OCI-LY7 (cell line): ENCODE measurements around the gene WWOX. TPM values are rescaled to one million over a fixed set of nuclear protein-coding genes. Genes with fewer than 3 reads are reported as not detected.

Experiments used
- BruUV-seq: library from RNA; stranded (reverse); fragments of 400-500 nt; replicated peaks from 2 replicates; lab custom pipeline; 2021; lab: Mats Ljungman, UMichigan
- CTCF ChIA-PET: fragments of 300-600 bp; sonication (Branson Sonifier 250); formaldehyde crosslinking; loops from one replicate; lab custom pipeline; 2022; ENCODE audit warnings: antibody characterized with exemption; ENCODE audit not compliant: unreplicated experiment; lab: Charles Lee
- POLR2A ChIA-PET: fragments of 300-600 bp; sonication (Branson Sonifier 250); formaldehyde crosslinking; loops from one replicate; lab custom pipeline; 2022; ENCODE audit warnings: antibody characterized with exemption; lab: Charles Lee
- DNase-seq: peaks from one replicate; pipeline ENCODE4 v3.0.0-alpha.2; 2015; ENCODE audit warnings: low spot score
- H2AFZ ChIP-seq: fragments of 200-600 bp; sonication (generic), shearing (Covaris generic); 2 replicates; pipeline ENCODE4 v1.6.1; 2014; ENCODE audit warnings: mild to moderate bottlenecking, antibody characterized with exemption, low read length, moderate library complexity
- H3K27ac ChIP-seq: fragments of 200-600 bp; sonication (generic); 2 replicates; pipeline ENCODE4 v1.5.1; 2014; ENCODE audit warnings: mixed run types, low read depth, mild to moderate bottlenecking, moderate library complexity, low read length, inconsistent platforms; ENCODE audit not compliant: poor library complexity, severe bottlenecking
- H3K36me3 ChIP-seq: fragments of 200-600 bp; sonication (generic); 2 replicates; pipeline ENCODE4 v1.6.1; 2014; ENCODE audit warnings: mild to moderate bottlenecking, antibody characterized with exemption, low read length, moderate library complexity, mixed read lengths; ENCODE audit not compliant: insufficient read depth
- H3K4me1 ChIP-seq: fragments of 200-600 bp; sonication (generic); 2 replicates; pipeline ENCODE4 v1.5.1; 2014; ENCODE audit warnings: mild to moderate bottlenecking, low read length; ENCODE audit not compliant: insufficient read depth, poor library complexity, severe bottlenecking
- H3K4me2 ChIP-seq: fragments of 200-600 bp; sonication (generic); 2 replicates; pipeline ENCODE4 v1.6.1; 2014; ENCODE audit warnings: mild to moderate bottlenecking, low read length
- H3K4me3 ChIP-seq: fragments of 200-600 bp; sonication (generic); 2 replicates; pipeline ENCODE4 v1.5.1; 2014; ENCODE audit warnings: mild to moderate bottlenecking, low read depth, low read length; ENCODE audit not compliant: poor library complexity, severe bottlenecking
- H3K79me2 ChIP-seq: fragments of 200-600 bp; sonication (generic); 2 replicates; pipeline ENCODE4 v1.6.1; 2016; ENCODE audit warnings: low read depth, mild to moderate bottlenecking, low read length, moderate library complexity, mixed read lengths; ENCODE audit not compliant: insufficient read depth
- H3K9me2 ChIP-seq: fragments of 200-600 bp; sonication (generic); 2 replicates; pipeline ENCODE4 v1.6.1; 2016; ENCODE audit warnings: mild to moderate bottlenecking, low read length, mixed read lengths; ENCODE audit not compliant: insufficient read depth
- H3K9me3 ChIP-seq: fragments of 200-600 bp; sonication (generic); 2 replicates; pipeline ENCODE4 v1.6.1; 2014; ENCODE audit warnings: mild to moderate bottlenecking, mixed run types, low read length, mixed read lengths
- H4K20me1 ChIP-seq: fragments of 200-600 bp; sonication (generic); 2 replicates; pipeline ENCODE4 v1.6.1; 2014; ENCODE audit warnings: mild to moderate bottlenecking, antibody characterized with exemption, low read length, moderate library complexity, mixed read lengths; ENCODE audit not compliant: insufficient read depth
- EZH2phosphoT487 ChIP-seq: fragments of 200-600 bp; sonication (generic); IDR thresholded peaks from 2 replicates; pipeline ENCODE4 v1.6.1; 2018; ENCODE audit warnings: low read depth, borderline replicate concordance, mild to moderate bottlenecking, mixed run types, antibody characterized with exemption, low read length, moderate library complexity, mixed read lengths
- intact Hi-C: fragments of 100-400 bp; cut with micrococcal nuclease; formaldehyde crosslinking; loops from one replicate; pipeline ENCODE4 v1.10.0; 2022; ENCODE audit not compliant: unreplicated experiment
- total RNA-seq, 2 experiments: library from RNA; depleted of rRNA in 1 of 2; stranded (reverse); fragments of >200 nt in 1 of 2; shearing (Covaris generic) in 1 of 2; gene quantifications; 2 replicates each; pipeline ENCODE4 v1.2.3, GENCODE V29; 2014 to 2022
- TF ChIP-seq, protein P1 (sequence below): fragments of 200-600 bp; sonication (generic); conservative IDR thresholded peaks from 2 replicates; pipeline ENCODE4 v1.5.1; 2014; ENCODE audit warnings: mild to moderate bottlenecking, antibody characterized with exemption, low read length, moderate library complexity, mixed read lengths

WWOX gene
- total RNA-seq, 2 experiments from 2014 or later, result 40.2 to 47.6 TPM

DNA sequence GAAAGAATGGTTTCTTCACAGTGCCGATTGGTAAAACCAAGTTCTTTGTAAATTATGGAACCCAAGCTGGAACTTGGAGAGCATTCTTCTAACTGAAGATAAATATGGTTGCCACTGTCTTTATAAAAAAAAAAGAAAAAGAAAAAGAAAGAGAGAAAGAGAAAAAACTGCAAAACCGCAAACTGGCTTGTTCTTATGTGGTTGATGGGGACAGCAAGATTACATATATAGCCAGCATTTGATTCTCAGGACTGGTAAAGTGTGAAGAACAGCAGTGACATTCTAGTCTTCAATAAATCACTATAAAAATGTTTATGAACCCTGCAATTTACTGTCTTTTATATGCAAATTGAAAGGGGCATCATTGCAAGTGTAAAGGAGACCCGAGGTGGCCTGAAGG lies 896.0 kb downstream of the WWOX start:
- Histone ChIP-seq H3K4me2 (no peak overlapping the region), H3K79me2 (no peaks in the 10 kb centered on the region), H3K27ac (no peak overlapping the region), H3K36me3 (no peaks in the 10 kb centered on the region), H4K20me1 (no peaks in the 10 kb centered on the region), H3K4me1 (peaks cover 7% of the 10 kb centered on the region), H3K9me2 (no peaks in the 10 kb centered on the region), H3K9me3 (no peaks in the 10 kb centered on the region), H3K4me3 (no peak overlapping the region), H2AFZ (no peak overlapping the region)
- intact Hi-C loops, result no loop called here
- DNase-seq, result no peak
- ChIA-PET CTCF (no interaction called here), POLR2A (no interaction called here)
- BruUV-seq, result no TSS peak
- TF ChIP-seq, protein P1, sequence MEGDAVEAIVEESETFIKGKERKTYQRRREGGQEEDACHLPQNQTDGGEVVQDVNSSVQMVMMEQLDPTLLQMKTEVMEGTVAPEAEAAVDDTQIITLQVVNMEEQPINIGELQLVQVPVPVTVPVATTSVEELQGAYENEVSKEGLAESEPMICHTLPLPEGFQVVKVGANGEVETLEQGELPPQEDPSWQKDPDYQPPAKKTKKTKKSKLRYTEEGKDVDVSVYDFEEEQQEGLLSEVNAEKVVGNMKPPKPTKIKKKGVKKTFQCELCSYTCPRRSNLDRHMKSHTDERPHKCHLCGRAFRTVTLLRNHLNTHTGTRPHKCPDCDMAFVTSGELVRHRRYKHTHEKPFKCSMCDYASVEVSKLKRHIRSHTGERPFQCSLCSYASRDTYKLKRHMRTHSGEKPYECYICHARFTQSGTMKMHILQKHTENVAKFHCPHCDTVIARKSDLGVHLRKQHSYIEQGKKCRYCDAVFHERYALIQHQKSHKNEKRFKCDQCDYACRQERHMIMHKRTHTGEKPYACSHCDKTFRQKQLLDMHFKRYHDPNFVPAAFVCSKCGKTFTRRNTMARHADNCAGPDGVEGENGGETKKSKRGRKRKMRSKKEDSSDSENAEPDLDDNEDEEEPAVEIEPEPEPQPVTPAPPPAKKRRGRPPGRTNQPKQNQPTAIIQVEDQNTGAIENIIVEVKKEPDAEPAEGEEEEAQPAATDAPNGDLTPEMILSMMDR, result no peak
- no peak for TF ChIP-seq EZH2phosphoT487

DNA sequence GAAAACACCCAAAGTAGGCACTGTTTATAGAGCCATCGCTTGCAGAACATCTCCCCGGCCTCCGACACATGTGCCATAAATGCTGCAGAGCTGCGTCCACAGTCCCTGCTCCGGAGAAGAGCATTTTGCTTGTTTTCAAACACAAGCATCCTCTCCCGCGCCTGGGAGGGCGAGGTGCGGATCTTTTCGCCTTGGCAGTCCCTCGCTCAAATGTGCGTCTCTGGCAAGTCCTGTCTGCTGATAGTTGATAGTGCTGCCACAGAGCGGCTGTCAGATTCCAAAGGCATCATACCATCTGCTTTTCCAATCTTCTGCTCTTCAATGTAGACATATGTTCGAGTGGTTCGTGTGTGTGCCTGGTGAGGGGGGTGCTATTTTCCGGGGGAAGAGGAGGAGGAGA lies 897.3 kb downstream of the WWOX start:
- H3K4me3 ChIP-seq, result no peak overlapping the region
- H3K36me3 ChIP-seq, result no peaks in the 10 kb centered on the region
- DNase-seq, result no peak
- no peaks in the 10 kb centered on the region for H3K79me2 ChIP-seq
- H4K20me1 ChIP-seq, result no peaks in the 10 kb centered on the region
- no peak for TF ChIP-seq EZH2phosphoT487
- TF ChIP-seq, protein P1, result no peak
- CTCF ChIA-PET, result no interaction called here
- POLR2A ChIA-PET, result no interaction called here
- no peaks in the 10 kb centered on the region for H3K9me3 ChIP-seq
- BruUV-seq, result no TSS peak
- H3K9me2 ChIP-seq, result no peaks in the 10 kb centered on the region
- H3K27ac ChIP-seq, result no peak overlapping the region
- no peaks in the 10 kb centered on the region for H3K4me1 ChIP-seq
- H3K4me2 ChIP-seq, result no peak overlapping the region
- intact Hi-C loops, result no loop called here
- H2AFZ ChIP-seq, result no peak overlapping the region

DNA sequence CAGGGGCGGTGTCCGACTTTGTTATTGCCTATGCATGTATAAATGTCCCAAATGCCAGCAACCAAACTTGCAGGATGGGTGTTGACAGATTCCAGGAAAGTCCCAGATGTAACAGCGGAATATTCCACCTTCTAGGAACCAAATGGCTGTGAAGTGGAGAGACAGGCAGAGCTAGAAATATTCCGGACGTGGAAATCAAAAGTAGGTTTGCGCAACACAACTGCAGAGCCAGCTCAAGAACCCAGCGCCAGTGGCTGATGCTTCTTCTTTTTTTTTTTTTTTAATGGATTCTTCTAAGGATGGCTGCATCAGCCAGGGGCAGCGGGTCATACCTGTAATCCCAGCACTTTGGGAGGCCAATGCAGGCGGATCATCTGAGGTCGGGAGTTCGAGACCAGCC lies 899.4 kb downstream of the WWOX start:
- Histone ChIP-seq H4K20me1 (no peaks in the 10 kb centered on the region), H3K79me2 (no peaks in the 10 kb centered on the region), H2AFZ (no peak overlapping the region), H3K9me3 (no peaks in the 10 kb centered on the region), H3K9me2 (no peaks in the 10 kb centered on the region), H3K4me3 (no peak overlapping the region), H3K4me2 (no peak overlapping the region), H3K4me1 (no peaks in the 10 kb centered on the region), H3K36me3 (no peaks in the 10 kb centered on the region), H3K27ac (no peak overlapping the region)
- POLR2A ChIA-PET, result no interaction called here
- CTCF ChIA-PET, result no interaction called here
- no peak for DNase-seq
- BruUV-seq, result no TSS peak
- TF ChIP-seq EZH2phosphoT487, result no peak
- TF ChIP-seq, protein P1, result no peak
- intact Hi-C loops, result no loop called here
